K562 (cell line): ENCODE measurements around the gene NECTIN2.

Experiments used
- IRF2 ChIP-seq: sonication (generic); formaldehyde crosslinking; IDR thresholded peaks from 2 replicates; pipeline ENCODE4 v1.8.1; 2022; ENCODE audit warnings: mild to moderate bottlenecking, missing genetic modification reagents
- KDM1A ChIP-seq, 2 experiments: fragments of 450-650 bp; IDR thresholded peaks; 2 replicates each; pipeline ENCODE4 v1.6.1; 2016; ENCODE audit warnings: mild to moderate bottlenecking in 2 of 2
- ZBTB17 ChIP-seq: fragments of 450-650 bp; formaldehyde crosslinking; IDR thresholded peaks from 2 replicates; pipeline ENCODE4 v1.4.0; 2020; ENCODE audit warnings: mild to moderate bottlenecking
- ZNF589 ChIP-seq: fragments of 200-800 bp; sonication (Bioruptor generic); IDR thresholded peaks from 2 replicates; pipeline ENCODE4 v1.6.1; 2016; ENCODE audit warnings: low read depth, missing genetic modification characterization, missing compliant biosample characterization
- TF ChIP-seq, protein P1 (sequence below): sonication (generic); formaldehyde crosslinking; IDR thresholded peaks from 2 replicates; pipeline ENCODE4 v1.8.1; 2022; ENCODE audit warnings: missing genetic modification reagents

DNA sequence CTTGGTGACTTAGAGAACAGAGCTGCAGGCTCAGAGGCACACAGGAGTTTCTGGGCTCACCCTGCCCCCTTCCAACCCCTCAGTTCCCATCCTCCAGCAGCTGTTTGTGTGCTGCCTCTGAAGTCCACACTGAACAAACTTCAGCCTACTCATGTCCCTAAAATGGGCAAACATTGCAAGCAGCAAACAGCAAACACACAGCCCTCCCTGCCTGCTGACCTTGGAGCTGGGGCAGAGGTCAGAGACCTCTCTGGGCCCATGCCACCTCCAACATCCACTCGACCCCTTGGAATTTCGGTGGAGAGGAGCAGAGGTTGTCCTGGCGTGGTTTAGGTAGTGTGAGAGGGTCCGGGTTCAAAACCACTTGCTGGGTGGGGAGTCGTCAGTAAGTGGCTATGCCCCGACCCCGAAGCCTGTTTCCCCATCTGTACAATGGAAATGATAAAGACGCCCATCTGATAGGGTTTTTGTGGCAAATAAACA is 78.2 kb downstream of the NECTIN2 start:
- no peak for TF ChIP-seq ZBTB17 (CRISPR knock-in tag)
- no peak for TF ChIP-seq ZNF589
- TF ChIP-seq IRF2 (CRISPR knock-in tag): no peak
- TF ChIP-seq, protein P1, sequence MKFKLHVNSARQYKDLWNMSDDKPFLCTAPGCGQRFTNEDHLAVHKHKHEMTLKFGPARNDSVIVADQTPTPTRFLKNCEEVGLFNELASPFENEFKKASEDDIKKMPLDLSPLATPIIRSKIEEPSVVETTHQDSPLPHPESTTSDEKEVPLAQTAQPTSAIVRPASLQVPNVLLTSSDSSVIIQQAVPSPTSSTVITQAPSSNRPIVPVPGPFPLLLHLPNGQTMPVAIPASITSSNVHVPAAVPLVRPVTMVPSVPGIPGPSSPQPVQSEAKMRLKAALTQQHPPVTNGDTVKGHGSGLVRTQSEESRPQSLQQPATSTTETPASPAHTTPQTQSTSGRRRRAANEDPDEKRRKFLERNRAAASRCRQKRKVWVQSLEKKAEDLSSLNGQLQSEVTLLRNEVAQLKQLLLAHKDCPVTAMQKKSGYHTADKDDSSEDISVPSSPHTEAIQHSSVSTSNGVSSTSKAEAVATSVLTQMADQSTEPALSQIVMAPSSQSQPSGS: no peak
- TF ChIP-seq KDM1A (IDR thresholded peaks at IDR 0.05): no peak
